ENCODE measurements around the gene TNFSF9. TPM values are rescaled to one million over a fixed set of nuclear protein-coding genes. Genes with fewer than 3 reads are reported as not detected.

Gene TNFSF9
- total RNA-seq, 1 experiment from 2014 or later, result 11.7 TPM

DNA sequence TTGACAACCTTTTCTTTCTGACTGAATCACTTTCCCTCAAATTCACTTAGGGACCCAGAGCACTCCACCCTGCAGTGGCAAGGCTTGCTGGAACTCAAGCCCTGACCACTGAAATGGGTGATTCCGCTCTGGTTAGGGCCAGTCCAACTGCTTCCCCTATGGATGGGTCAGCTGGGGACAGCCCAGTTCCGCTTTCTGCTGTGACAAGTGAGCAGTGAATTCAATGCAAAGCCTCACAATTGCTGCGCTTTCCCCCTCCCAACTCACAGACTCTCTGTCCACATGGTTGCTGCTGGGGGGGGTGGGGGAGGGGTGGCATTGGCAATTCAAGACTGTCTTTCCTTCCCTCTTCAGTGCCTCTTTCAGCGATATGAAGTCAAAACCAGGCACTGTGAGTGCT lies 41.4 kb downstream of the TNFSF9 start:
- DNase-seq (ENCODE audit: low read depth), result no peak

DNA sequence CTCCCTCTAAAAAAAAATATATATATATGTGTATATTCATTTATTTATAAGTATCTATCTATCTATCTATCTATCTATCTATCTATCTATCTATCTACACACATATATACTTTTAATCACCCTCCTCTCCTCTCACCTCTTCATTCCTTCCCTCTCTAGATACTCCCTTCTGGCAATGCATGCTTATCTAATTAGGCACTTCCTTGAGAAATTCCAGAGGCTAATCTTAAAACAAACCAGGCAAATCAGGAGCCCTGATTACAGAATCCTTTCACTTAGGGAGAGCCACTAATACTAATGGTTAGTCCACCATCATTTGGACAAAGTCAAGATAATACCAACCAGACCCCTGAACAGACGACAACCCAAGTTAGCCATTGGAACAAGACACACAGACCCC lies 42.5 kb downstream of the TNFSF9 start:
- DNase-seq (ENCODE audit: low read depth), result no peak

DNA sequence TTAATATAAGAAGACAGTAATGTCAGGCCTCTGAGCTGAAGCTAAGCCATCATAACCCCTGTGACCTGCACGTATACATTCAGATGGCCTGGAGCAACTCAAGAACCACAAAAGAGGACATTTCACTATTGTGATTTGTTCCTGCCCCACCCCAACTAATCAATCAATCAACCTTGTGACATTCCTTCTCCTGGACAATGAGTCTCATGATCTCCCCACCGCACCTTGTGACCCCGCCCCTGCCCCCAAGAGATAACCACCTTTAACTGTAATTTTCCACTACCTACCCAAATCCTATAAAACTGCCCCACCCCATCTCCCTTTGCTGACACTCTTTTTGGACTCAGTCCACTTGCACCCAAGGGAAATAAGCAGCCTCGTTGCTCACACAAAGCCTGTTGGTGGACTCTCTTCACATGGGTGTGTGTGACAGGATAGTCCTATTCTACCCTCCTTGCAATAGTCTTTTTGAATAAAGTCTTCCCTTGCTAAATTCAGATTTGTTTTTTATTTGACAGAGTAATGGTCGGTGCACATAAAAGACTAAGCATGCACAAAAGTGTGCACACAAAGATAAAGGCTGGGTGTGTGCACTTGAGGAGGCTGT lies 46.1 kb downstream of the TNFSF9 start:
- DNase-seq (ENCODE audit: low read depth), result no peak

DNA sequence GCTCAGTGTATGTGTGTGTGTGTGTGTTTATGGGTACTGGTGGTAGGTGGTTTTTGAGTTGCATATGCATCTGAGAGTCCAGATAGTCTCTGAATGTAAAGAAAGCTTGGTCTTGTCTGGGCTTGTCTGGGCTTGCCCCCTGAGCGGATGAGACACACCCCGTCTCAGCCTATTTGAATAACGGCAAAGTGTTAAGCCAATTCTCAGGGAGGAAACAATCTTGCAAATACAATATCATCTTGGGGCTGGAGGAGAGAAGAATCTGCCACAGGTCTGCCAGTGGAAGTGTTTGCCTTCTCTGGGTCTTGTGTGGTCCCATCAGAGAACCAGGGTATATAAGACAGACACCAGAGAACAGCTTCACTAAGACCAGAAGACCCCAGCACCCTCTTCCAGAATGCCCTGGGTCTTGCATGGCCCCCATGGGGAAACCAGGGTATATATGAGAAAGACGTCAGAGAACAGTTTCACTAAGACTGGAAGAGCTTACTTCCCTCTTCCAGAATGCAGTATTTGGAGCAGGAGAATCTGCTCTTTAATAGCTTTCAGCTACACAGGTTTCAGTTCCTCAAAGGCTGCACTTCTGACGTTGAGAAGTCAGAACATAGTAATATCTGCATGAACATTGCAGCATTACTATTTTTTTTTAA lies 46.8 kb downstream of the TNFSF9 start:
- no peak for DNase-seq (ENCODE audit: low read depth)

DNA sequence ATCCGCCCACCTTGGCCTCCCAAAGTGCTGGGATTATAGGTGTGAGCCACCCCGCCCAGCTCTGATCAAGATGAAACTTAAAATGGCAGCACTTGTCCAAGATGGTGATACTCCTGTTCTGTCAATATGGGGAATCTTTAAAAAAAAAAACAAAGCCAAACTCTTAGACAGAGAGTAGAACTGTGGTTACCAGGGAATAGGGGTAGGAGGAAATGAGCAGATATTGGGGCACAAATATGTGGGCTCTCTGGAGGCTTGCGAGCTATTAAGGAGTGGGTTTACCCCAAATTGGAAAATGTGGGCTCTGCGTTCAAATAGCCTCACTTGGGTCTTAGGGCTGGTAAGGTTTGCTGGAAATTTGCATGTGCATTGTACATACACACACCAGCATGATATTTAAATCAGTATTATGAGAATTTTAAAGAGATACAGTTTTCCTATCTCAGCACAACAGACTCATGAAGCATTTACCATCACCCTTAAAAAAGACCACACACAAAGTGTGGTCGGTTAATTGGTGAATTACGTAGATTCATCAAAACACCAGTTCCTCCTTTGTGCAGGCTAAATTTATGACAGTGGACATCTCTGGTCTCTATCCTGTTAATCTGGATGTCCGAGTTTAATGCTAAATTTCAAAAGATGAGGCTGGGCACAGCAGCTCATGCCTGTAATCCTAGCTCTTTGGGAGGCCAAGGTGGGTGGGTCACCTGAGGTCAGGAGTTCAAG lies 48.8 kb downstream of the TNFSF9 start:
- DNase-seq (ENCODE audit: low read depth), result peak; percentile 60

DNA sequence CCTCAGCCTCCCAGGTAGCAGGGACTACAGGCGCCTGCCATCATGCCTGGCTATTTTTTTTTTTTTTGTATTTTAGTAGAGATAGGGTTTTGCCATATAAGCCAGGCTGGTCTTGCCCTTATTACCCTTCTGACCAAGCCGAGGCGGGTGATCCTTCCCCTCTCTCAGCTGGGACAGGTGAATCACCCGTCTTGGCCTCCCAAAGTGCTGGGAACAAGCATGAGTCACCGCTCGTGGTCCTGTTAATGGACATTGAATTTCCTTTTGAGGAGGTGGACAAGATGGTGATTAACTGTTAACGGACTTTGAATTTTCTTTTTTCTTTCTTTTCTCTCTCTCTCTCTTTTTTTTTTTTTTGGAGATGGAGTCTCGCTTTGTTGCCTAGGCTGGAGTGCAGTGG lies 49.5 kb downstream of the TNFSF9 start:
- peak; percentile 99 for DNase-seq (ENCODE audit: low read depth)

DNA sequence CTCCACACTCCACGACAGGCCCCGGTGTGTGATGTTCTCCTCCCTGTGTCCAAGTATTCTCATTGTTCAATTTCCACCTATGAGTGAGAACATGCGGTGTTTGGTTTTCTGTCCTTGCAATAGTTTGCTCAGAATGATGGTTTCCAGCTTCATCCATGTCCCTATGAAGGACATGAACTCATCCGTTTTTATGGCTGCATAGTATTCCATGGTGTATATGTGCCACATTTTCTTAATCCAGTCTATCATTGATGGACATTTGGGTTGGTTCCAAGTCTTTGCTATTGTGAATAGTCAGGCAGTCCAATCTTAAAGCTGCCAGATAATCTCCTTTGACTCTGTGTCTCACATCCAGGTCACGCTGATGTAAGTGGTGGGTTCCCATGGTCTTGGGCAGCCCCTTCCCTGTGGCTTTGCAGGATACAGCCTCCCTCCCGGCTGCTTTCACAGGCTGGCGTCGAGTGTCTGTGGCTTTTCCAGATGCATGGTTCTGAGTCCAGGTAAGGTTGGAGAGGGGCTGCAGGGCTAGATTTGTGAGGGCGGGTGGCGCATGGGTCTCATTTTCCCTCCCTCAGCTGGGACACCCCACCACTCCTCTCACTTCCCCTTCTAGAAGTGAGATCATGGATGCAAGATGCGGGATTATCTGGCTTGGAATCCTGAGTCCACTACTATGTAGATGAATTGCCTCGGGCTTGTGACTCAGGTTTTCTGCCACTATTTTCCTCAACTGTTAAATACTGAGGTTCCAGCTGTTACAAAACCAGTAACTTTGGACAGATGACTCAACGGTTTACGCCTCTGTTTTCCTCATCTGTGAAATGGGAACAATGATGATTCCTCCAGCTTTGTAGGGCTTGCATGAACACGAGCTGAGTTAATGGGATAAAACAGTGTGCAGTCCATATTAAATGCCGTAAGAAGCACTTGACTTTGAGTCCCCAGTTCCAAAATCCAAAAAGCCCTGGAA lies 52.0 kb downstream of the TNFSF9 start:
- DNase-seq (ENCODE audit: low read depth), result peak; percentile 76

Other genes starting within 250 kb of the TNFSF9 start
- gene ACER1, start 197.4 kb upstream of the TNFSF9 start, total RNA-seq (2014; rRNA removed; shearing (Covaris generic)), result not detected in 2 replicates
- gene CLPP, start 169.5 kb upstream of the TNFSF9 start, total RNA-seq (2014; rRNA removed; shearing (Covaris generic)), result 114 and 148 TPM in 2 replicates
- gene ALKBH7, start 158.2 kb upstream of the TNFSF9 start, total RNA-seq (2014; rRNA removed; shearing (Covaris generic)), result 65.4 and 72.6 TPM in 2 replicates
- 1.2 and 1.3 TPM in 2 replicates for gene PSPN, start 155.1 kb upstream of the TNFSF9 start, total RNA-seq (2014; rRNA removed; shearing (Covaris generic))
- 46.2 and 75.8 TPM in 2 replicates for gene GTF2F1, start 137.9 kb upstream of the TNFSF9 start, total RNA-seq (2014; rRNA removed; shearing (Covaris generic))
- 50.0 and 114 TPM in 2 replicates for gene KHSRP, start 106.2 kb upstream of the TNFSF9 start, total RNA-seq (2014; rRNA removed; shearing (Covaris generic))
- not detected in 2 replicates for gene SLC25A41, start 97.3 kb upstream of the TNFSF9 start, total RNA-seq (2014; rRNA removed; shearing (Covaris generic))
- gene SLC25A23, start 71.2 kb upstream of the TNFSF9 start, total RNA-seq (2014; rRNA removed; shearing (Covaris generic)), result 25.3 and 39.9 TPM in 2 replicates
- 0.34 TPM in 1 of 2 replicates, not detected in the other for gene CRB3, start 66.8 kb upstream of the TNFSF9 start, total RNA-seq (2014; rRNA removed; shearing (Covaris generic))
- gene DENND1C, start 49.2 kb upstream of the TNFSF9 start, total RNA-seq (2014; rRNA removed; shearing (Covaris generic)), result not detected in 2 replicates
- 0.20 TPM in 1 of 2 replicates, not detected in the other for gene TUBB4A, start 28.7 kb upstream of the TNFSF9 start, total RNA-seq (2014; rRNA removed; shearing (Covaris generic))
- 40.4 and 42.0 TPM in 2 replicates for gene CD70, start 60.1 kb downstream of the TNFSF9 start, total RNA-seq (2014; rRNA removed; shearing (Covaris generic))
- gene TNFSF14, start 139.1 kb downstream of the TNFSF9 start, total RNA-seq (2014; rRNA removed; shearing (Covaris generic)), result not detected in 2 replicates
- gene C3, start 189.6 kb downstream of the TNFSF9 start, total RNA-seq (2014; rRNA removed; shearing (Covaris generic)), result 4.0 and 5.2 TPM in 2 replicates
- gene GPR108, start 206.6 kb downstream of the TNFSF9 start, total RNA-seq (2014; rRNA removed; shearing (Covaris generic)), result 45.9 and 54.7 TPM in 2 replicates
- gene TRIP10, start 208.7 kb downstream of the TNFSF9 start, total RNA-seq (2014; rRNA removed; shearing (Covaris generic)), result 21.5 and 34.3 TPM in 2 replicates
- not detected in 2 replicates for gene SH2D3A, start 236.4 kb downstream of the TNFSF9 start, total RNA-seq (2014; rRNA removed; shearing (Covaris generic))
- not detected in 2 replicates for gene VAV1, start 241.7 kb downstream of the TNFSF9 start, total RNA-seq (2014; rRNA removed; shearing (Covaris generic))

All from M059J (cell line).